Stimulated activated CD4-positive, alpha-beta T cell treated with anti-CD3 and anti-CD28 coated beads, Interleukin-1b, Interleukin-23, amount 100 ng/mL, for 4 hours (primary cell): ENCODE measurements around the gene ADSS2.
"Not testable (repeated sequence)": the region's sequence is repeated elsewhere in the genome, so short reads cannot be mapped to it uniquely, and the experiment has no call there.

ENCODE experiments used
- DNase-seq, 2 donors: peaks; one replicate each; pipeline ENCODE4 v3.0.0-alpha.2; 2020; ENCODE audit warnings: low read depth in 2 of 2

Gene ADSS2

DNA sequence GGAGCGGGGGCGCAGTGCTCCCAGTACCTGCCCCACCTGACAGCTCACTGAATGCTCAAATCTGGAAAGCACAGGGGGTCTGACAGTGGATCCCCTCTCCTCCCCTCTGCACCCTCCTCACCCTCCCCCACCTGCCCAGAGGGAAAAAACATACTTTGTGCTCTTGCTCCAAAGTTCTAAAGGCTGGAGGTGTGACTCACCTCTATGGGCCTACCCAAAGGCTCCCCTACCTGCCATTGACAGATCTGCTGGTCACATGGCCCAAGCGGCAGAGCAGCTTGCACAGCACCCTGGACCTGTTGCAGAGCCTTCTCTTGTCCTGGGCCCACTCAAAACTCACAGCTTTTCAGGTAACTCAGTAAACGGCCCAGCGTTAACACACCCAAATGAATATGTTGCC, 55.7 kb downstream of the ADSS2 start:
- no peak for DNase-seq

DNA sequence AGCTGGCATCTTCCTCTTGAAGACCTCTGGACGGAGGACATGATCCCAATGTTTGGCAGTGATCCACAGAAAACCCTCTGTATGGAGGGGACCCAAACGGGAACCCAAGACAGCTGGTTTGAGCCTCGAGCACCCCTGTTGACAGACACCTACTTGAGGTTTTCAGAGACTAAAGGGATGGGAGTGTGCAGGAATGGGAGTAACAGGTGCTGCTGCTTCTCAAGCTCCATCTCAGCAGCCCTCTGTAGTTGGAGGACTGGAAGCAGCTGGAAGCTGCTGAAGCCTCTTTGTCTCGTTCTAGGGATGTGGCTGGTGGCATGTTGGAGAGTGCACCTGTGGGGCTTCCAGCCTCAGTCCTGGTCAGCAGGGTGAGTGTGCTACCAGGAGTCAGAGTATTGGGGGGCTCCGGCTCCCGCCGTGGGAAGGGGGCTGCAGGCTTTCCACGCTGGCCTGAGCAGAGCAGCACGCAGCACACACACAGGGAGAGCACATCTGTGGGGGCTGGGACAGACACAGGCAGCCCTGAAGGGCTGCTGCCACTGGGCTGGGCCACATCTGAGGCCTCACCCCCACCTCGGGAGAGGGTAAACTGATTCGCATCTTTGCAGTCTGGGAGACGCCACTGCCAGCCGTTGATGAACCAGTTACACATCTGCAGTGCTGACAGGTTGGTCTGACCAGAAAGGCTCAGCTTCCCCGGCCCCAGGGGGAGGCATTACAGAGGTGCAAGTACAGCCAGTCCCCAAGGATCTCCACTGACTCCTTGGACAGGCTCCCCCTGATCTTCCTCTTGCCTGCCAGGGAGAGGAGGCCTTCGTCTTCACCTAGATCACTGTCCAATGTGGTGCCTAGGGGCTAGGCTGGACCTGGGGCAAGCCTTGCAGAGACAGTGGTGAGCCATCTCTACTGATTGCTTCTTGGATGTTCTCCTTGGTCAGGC, 56.6 kb downstream of the ADSS2 start:
- DNase-seq = no peak

DNA sequence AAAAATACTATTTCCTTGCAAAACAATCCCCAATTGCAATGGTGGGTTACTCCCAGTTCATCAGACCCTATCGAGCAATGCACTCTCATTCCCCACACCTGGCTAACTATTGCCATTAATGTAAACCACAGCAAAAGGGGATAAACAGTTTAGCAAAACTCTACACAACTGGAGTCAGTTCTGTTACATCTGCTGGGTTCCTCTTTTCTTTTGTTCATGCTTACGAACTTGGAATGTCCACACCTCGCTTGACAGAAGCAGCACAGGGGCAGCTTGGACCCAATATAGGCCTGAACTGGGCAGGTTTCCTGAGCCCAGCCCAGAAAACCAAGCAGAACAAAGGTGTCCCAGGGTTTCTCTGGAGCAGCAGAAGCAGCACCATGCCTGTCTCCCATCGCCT, 57.4 kb downstream of the ADSS2 start:
- DNase-seq = no peak

DNA sequence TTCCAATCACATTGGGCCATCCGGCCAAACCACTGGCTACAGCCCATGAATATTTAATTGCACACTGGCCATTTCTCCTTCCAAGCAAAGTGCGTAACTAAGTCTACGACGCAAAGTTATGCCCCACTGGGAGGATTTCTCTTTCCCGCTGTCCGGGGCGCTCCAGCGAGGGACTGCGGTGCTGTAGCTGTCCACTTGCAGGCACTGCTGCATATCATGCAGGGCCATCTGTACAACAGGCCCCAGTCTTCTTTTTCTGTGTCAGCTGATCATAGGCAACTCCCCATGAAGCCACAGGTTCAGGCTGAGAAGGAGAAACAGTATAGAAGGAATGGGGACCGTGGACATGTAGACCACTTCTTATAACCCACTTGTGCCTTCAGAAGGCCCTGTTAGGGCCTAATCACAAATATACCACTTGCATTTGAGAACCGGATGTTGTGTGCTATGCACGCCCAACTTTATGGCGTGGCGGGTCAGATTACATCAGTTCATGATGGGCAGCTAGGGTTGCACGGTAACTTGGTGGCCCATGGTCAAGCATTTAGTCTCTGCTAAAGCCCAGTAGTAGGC, 58.0 kb downstream of the ADSS2 start:
- no peak for DNase-seq

DNA sequence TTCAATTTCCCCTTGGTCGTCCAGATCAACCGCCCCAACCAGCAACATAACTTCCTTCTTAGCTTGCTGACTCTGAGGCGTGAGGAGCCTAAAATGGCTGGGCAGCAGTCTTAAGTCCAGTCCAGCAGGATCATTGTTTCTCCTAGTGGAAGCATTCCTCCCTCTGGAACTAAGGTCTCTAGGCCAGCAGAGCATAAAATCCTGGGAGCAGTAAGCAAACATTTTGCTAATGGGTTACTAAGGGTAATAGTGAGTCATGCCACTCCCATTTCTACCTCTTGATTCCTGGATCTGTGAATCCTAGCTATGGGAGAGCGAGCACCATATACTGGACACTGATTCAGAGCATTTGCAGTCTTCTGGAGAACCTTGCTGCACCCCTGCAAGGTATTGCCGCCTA, 59.9 kb downstream of the ADSS2 start:
- DNase-seq = no peak

DNA sequence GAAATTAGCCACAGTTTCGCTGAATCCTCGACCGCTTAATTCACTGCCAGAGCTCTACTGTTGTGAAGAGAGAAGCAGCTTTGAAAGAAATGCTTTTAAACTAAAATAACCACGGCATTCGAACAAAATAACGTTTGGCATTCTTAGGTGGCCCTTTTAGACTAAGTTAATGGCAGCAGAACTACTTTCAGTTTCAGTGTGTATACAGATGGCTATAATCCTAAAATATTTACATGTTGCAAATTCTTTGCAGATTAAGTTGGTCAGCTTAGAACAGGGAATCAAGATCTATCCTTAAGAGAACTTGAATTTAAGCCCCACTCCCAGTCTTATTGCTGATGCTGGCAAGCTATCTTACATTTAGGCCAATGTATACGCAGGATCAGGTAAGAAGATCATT, 62.7 kb downstream of the ADSS2 start:
- DNase-seq = no peak

DNA sequence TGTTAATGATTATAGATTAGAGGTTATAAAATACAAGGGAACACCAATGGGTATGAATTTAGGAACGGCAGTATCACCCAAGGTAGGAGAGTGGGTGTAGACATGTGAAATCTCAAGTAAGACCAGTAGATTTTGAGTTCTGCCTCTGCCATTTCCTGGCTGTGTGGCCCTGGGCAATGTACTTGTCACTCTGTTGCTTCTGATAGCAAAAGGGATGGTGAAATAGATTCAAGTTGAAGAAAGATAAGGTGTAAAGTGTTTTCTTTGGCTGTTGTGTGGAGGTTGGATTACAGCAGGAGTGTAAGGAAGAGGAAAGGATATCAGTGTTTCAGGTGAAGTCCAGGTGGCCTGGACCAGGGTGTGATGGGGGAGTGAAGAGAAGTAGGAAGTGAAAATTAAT, 64.3 kb downstream of the ADSS2 start:
- no peak for DNase-seq

DNA sequence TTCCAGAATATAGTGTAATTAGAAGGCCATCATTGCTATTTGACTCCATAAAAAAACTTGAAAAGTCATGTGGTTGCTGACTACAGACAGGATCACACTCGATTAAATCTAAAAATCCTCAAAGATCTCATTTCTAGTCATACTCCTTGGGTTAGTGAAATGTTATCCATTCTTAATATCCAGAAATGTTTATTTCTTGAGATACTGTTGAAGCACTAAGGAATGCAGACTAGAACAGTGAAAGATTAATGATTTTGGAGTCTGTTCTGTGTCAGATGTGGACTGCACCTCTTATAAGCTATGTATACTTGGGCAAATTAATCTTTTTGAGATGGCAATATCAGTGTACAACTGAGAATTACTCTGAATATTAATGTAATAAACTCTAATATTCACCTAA, 65.1 kb downstream of the ADSS2 start:
- DNase-seq = no peak

DNA sequence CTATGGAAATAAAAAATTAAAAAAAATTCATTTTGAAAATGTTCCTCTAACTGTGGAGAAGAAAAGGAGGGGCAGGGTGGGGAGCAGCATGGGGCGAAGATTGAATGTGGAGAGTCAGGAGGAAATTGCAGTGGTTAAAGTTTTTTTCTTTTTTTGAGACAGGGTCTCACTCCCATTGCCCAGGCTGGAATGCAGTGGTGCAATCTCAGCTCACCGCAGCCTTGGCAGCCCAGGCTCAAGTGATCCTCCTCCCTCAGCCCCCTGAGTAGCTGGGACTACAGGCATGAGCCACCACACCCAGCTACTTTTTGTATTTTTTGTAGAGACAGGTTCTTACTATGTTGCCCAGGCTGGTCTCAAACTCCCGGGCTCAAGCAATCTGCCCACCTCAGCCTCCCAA, 67.6 kb downstream of the ADSS2 start:
- DNase-seq = no peak

DNA sequence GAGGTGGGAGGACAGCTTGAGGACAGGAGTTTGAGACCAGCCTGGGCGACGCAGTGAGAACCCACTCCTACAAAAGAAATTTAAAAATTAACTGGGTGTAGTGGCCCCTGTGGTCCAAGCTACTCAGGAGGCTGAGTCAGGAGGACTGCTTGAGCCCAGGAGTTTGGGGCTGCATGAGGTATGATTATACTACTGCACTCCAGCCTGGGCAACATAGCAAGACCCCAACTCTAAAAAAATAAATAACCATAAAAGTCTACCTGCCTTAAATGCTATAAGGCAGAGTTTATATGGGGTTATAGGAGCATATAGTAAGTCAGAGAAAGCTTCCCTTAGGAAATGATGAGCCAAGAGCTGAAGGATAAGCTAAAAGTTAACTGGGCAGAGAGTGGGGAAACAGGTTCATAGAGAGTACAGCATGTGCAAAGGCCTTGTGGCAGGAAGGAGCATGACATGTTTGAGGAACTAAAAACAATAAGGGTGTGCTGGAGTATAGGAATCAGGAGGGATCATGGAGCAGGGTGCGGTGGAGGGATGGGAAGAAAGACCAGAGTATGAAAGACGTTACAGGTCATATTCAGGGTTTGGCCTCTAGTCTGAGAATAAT, 68.3 kb downstream of the ADSS2 start:
- no peak for DNase-seq

DNA sequence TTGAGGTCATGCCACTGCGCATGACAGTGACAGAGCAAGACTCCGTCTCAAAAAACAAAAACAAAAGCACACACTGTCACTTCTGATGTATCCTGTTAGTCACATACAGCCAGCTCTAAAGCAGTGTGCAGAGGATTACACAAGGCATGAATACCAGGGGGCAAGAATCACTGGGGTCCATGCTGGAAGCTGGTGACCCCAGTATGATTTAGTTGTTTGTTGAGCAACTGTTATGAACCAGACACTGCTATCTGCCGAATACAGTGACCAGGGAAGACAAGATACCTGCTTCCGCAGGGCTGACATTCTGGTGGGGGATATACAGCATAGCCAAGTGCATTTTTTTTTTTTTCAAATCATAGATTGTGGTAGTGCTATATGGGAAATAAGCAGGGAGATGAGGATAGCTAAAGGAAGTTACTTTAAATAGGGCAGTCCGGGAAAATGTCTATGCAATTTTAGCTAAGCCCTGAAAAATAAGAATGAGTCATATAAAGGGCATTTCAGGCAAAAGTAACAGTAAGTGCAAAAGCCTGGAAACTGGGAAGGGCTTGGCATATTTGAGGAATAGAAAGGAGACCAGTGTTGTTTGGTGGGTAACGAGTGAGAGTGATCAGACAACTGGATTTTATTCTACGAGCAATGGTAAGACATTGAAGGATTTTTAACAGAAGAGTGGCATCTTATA, 69.7 kb downstream of the ADSS2 start:
- no peak for DNase-seq

DNA sequence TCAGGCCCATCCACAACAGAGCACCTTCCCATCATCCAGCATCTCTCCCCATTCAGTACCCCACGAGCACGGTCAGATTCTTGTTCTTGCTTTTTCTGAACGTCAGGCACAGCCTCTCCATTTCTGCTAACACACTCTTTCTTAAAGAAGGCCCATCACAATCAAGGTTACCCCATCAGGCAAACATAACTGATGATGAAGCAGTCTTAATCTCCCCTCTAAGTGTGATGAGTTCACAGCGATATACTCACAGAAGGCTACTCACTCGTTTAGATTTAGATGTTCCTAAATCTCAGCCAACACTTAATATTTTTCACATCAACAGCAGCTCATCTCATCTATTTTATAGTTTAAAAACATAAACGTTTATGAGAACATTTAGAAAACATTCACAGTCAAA, 75.6 kb downstream of the ADSS2 start:
- DNase-seq = no peak

DNA sequence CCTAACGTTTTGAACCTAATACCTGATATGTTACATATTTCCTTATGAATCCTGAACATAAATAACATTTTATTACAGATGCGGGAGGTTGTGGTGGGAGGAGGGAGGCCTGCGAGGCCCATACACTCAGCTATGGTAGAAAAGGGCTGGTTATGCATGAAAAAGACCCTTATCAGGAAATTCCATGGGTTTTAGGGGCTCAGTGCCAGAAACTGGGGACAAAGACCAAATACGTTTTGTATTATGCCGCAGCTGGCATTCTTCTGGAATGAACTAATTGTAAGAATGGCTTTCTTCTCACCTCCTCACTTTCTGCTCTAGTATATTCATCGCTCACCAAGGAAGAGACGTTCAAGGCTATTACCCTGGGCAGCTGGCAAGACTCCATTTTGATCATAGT, 76.7 kb downstream of the ADSS2 start:
- no peak for DNase-seq

DNA sequence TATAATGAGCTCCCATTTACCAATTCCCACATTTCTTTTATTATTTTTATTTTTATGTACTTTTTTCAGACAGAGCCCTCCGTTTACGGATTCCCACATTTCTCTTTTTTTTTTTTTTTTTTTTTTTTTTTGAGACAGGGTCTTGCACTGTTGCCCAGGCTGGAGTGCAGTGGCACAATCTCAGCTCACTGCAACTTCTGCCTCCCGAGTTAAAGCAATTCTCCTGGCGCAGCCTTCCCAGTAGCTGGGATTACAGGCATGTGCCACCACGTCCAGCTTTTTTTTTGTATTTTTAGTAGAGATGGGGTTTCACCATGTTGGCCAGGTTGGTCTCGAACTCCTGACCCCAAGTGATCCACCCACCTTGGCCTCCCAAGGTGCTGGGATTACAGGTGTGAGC, 77.2 kb downstream of the ADSS2 start:
- not testable (repeated sequence) for DNase-seq

DNA sequence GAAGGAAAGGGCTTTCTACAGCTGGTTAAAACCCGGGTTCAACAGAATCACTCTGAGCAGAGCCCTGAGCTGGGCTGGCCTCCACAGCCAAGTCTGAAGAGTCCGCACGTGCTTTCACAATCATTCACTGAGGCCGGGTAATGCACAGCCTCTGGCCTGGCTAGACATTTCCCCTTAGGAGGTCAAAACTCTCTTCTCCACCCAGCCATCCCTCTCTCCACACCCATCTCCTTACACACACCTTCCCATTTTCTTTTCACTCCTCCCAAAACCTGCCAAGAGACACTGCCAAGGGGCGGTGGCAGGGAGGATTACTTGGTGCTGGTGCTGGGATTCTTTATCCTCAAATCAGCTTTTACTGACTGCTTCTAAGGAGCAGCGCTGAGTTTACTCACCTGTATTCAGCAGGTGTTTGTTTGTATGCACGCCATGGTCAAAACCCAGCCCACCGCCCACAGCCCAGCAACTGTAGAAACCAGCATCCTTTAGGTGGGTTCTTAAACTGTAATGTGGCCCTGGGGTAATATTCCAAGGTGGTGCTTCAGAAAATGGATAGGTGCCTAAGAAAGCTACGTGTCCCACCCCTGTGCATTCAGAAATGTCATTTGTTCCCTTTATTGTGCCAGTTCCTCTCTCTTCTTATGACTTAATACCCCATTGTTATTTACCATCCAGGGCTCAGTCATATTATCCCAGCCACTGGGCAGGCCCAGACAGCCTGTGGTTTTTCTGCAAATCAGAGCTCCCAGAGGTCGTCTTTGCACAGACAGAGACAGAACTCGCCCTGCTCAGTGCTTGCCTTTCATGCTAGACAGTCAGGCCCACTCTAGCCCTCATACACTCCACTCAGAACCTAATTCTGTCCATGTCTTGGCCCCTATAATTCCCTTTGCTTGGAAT, 80.2 kb downstream of the ADSS2 start:
- DNase-seq = no peak

DNA sequence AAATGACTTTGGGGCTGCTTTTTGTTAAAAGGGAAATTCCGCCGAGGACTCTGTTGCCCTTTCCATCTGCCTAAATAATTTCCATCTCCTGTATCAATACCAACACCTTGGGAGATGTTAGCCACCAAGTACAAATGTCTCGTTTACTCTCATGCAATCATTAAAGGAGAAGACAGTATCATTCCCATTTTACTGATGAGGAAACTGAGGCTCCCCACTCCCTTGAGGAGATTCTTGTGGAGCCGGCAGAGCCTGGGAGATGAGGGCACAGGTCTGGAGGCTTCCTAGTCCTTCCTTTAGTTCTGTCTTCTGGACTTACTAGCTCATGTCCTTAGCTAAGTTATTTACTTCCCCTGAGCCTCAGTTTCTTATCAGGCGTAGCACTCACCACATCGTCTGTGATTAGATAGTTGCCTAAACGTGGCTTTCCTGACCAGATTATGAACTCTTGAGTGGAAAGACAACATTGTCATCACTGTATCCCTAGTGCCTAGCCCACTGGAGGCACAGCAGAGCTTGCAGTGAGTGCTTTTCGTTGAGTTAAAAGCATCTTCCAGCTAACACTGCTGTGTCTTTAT, 81.6 kb downstream of the ADSS2 start:
- no peak for DNase-seq

DNA sequence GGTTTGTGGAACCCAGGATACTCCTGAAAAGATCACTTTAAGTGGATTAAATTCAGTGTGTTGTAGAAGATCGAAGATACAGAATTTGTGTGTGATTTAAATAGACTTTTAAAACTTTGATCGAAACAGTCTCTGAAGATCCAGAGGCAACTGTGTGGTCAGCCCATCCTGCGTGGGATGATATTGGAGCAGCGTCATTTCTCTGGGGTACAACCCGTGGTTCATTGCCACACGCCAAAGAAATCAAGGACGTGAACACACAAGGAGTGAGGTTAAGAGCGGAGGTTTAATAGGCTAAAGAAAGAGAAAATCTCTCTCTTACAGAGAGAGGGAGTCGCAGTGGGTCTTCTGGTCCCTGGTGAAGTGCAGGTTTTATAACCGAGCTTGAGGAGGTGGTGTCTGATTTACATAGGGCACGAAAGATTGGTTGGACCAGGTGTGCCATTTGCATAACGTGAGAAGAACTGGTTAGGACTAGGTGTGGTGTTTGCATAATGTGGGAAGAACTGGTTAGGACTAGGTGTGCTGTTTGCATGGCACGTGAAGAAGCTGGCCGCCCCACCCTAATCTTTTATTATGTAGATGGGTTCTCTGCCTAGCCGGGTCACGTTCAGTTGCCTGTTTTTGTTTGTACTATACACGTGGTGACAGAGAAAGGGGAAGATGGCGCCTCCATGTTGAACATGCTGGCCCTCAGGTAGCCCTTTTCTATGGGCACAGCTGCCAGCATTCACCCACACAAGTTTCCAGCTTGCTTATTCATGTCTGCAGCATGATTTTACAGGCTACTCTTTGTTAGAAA, 82.3 kb downstream of the ADSS2 start:
- no peak for DNase-seq

DNA sequence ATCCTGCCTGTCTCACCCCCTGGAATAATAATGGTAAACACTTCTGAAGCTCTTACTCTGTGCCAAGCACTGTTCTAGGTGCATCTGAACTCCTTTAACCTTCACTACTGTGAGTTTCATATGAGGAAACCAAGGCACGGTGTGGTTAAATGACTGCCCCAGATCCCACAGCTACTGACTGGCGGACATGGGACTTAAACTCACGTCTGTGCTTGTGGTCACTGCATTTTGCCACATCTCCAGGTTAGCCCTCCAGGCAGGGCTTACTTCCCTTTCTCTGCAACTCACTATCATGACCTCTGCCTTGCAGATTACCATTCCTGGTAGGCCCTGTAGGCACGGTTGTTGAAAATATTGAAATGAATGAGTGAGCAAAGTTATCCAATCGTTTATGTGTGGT, 83.4 kb downstream of the ADSS2 start:
- no peak for DNase-seq

DNA sequence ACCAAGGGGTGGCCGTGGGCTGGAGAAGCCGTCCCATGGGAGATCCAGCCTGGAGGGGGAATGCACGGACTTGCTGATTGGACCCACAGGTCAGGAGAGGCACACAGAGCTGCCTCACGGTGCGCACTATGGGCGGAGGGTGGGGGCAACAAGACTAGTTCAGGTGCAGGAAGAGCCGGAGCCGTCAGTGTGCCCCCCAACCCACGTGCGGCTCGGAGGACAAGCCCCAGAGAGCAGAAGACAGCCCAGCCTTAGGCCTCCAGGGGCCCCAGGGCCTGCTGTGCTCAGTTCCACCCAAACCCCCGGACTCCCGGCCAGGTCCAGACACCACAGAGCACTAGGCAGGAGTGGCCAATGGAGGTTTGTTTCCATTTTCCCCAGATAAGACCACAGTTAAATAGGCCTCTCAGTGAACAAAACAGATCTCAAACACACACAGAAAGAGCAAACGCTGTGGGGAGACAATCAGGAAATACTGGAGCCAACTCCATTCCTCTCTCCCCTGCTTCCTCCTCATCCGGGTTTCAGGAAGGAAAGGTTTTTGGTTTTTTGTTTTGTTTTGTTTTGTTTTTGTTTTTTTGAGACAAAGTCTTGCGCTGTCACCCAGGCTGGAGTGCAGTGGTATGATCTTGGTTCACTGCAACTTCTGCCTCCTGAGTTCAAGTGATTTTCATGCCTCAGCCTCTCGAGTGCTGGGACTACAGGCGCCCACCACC, 84.2 kb downstream of the ADSS2 start:
- DNase-seq = no peak

DNA sequence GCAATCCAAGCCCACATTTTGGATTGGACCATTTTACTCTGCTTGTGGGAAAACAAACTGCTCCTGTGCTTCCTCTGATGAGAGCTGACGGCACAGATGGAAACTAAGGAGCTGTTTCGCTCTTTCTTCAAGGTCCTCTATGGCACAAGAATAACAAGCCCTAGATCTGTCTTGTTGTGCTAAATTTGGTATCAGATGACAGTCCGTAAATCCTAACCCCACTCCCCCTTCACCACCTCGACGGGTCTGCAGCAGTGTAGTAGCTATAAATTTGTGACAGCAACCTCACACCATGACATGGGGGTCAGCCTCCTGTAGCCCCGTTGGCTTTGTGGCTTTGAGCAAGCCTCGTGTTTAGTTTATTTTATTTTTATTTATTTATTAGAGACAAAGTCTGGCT, 85.9 kb downstream of the ADSS2 start:
- no peak for DNase-seq
